ENCODE data around the gene POLR3C.

DNA sequence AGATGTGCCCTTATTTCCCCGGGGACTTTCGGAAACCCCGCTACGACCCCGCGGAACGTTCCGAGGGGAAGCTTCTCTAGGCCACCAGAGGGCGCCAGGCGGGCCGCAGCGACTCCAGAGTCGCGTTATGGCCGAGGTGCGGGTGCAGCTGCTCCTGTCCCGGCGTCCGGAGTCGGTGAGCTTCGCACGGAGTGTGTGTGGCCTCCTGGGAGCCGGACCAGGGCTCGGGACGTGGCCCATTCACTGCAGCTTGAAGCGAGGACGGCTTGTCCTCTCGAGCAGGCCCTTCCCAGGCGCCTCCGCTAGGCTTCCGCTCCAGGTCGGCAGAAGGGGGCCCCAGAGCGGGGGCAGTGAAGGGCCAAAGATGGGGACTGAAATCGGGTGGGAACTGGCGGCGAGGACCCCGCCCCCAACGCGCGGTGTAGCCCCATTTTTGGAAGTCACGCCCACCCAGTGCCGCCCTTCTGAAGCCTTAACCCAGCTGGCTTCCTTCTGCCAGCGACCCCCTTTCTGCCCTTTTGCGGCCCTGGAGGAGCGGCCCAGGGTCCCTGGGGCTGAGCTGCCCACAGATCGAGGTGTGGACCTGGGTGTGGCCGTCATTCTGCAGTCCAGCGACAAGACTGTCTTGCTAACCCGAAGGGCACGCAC lies 21.6 kb downstream of the POLR3C start, which contains the start of gene NUDT17:
- TF ChIP-seq POU2F2 (IDR thresholded peaks at IDR 0.05; ENCODE audit: low read depth, low read length) (no peak), POLR2AphosphoS5 (IDR thresholded peaks at IDR 0.05; ENCODE audit: low read depth, low read length) (0 out of 2 replicates have a peak, but pooled peaks have one; percentile 36)

Data from GM12891 (cell line).